NB4 (cell line): ENCODE measurements around the gene IL22.

ENCODE experiments used
- DNase-seq: peaks from one replicate; pipeline ENCODE4 v3.0.0; 2010; ENCODE audit warnings: low read depth
- H3K4me3 ChIP-seq: one replicate; pipeline ENCODE4 v1.5.1; 2011; ENCODE audit warnings: mild to moderate bottlenecking, low read depth, low read length, moderate library complexity
- MYC ChIP-seq: IDR thresholded peaks from 2 replicates; pipeline ENCODE4 v1.6.1; 2011; ENCODE audit warnings: low read depth, low read length
- POLR2A ChIP-seq: IDR thresholded peaks from 2 replicates; pipeline ENCODE4 v1.6.1; 2011; ENCODE audit warnings: mild to moderate bottlenecking; ENCODE audit not compliant: insufficient read length; ENCODE audit errors: extremely low read depth
- TF ChIP-seq, protein P1 (sequence below): IDR thresholded peaks from one replicate; pipeline ENCODE4 v1.5.1; 2012; ENCODE audit warnings: low read depth, low read length
- TF ChIP-seq, protein P2 (sequence below): IDR thresholded peaks from 2 replicates; pipeline ENCODE4 v1.6.1; 2011; ENCODE audit warnings: low read depth, low read length

Gene IL22

DNA sequence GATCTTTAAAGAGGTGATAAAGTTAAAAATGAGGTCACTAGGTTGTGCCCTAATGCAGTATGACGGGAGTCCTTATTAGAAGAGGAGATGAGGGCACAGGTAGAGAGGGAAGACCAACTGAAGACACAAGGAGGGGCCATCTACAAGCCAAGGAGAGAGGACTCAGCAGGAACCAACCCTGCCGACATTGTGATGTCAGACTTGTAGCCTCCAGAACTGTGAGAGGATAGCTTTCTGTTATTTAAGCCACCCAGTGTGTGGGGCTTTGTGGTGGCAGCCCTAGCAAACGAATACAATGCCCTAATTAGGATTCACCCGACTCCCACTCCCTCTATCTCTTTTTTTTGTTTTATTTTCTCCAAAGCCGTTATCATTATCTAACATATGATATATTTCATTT, 19.9 kb downstream of the IL22 start:
- no peak overlapping the region for H3K4me3 ChIP-seq
- TF ChIP-seq MYC (no peak), POLR2A (no peak)
- TF ChIP-seq, protein P1, sequence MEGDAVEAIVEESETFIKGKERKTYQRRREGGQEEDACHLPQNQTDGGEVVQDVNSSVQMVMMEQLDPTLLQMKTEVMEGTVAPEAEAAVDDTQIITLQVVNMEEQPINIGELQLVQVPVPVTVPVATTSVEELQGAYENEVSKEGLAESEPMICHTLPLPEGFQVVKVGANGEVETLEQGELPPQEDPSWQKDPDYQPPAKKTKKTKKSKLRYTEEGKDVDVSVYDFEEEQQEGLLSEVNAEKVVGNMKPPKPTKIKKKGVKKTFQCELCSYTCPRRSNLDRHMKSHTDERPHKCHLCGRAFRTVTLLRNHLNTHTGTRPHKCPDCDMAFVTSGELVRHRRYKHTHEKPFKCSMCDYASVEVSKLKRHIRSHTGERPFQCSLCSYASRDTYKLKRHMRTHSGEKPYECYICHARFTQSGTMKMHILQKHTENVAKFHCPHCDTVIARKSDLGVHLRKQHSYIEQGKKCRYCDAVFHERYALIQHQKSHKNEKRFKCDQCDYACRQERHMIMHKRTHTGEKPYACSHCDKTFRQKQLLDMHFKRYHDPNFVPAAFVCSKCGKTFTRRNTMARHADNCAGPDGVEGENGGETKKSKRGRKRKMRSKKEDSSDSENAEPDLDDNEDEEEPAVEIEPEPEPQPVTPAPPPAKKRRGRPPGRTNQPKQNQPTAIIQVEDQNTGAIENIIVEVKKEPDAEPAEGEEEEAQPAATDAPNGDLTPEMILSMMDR, result no peak
- TF ChIP-seq, protein P2, sequence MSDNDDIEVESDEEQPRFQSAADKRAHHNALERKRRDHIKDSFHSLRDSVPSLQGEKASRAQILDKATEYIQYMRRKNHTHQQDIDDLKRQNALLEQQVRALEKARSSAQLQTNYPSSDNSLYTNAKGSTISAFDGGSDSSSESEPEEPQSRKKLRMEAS, result no peak
- no peak for DNase-seq

DNA sequence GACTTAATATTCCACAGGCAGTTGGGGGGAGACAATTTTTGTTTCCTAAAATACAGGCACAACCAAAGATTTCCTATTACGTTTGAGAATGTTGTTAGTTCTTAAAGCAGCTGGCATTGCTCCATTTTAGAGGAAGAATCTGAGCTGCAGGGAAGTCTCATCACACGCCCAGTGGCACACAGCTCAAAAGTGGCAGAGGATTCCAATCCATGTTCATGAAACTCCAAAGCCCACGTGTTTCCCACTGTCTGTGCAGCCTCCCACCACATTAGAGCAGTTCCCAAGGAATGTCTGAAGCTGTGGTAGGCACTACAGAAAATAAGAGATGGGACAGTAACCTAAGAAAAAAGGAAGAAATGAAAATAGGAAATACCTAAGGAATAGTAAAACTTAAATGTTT, 21.7 kb downstream of the IL22 start:
- no peak overlapping the region for H3K4me3 ChIP-seq
- TF ChIP-seq POLR2A (no peak), MYC (no peak)
- TF ChIP-seq, protein P2, result no peak
- TF ChIP-seq, protein P1, result no peak
- DNase-seq, result no peak

DNA sequence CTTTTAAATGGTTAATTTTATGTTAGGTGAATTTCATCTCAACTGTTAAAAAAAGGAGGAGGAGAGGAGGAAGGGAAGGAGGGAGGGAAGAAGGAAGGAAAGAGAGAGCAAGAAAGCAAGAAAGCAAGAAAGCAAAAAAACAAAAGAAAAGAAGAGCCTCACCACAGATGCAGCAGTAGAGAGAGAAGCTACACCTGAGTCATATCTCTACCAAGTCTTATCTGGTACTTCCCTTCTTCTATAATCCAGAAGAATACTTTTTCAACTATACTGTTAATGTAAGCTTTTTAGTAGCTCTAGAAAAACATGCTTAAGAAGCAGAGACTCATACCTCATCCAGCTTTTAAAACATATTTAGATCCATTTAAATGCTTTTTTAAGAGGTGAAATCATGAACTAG, 22.2 kb downstream of the IL22 start:
- no peak for TF ChIP-seq POLR2A
- TF ChIP-seq, protein P2, result no peak
- TF ChIP-seq, protein P1, result no peak
- no peak for TF ChIP-seq MYC
- no peak for DNase-seq
- H3K4me3 ChIP-seq, result no peak overlapping the region

GRCh38 chr12:68229956-68230355, 23.4 kb downstream of the IL22 start:
- no peak overlapping the region for H3K4me3 ChIP-seq
- TF ChIP-seq POLR2A, result no peak
- TF ChIP-seq, protein P2, result no peak
- no peak for TF ChIP-seq MYC
- TF ChIP-seq, protein P1, result no peak
- DNase-seq, result no peak

- H3K4me3 ChIP-seq, result no peak overlapping the region
- no peak for DNase-seq
- TF ChIP-seq, protein P2, result no peak
- TF ChIP-seq, protein P1, result no peak
- TF ChIP-seq POLR2A (no peak), MYC (no peak)
Measured at GRCh38 chr12:68227356-68227755, 26.0 kb downstream of the IL22 start.
